ENCODE measurements around the gene CDK5RAP1. TPM values are rescaled to one million over a fixed set of nuclear protein-coding genes. Genes with fewer than 3 reads are reported as not detected.

The CDK5RAP1 gene
- polyA plus RNA-seq, 1 donor (not counting 4 experiments of a cell fraction or from before 2014, with no cell fraction given): 34.0 TPM

DNA sequence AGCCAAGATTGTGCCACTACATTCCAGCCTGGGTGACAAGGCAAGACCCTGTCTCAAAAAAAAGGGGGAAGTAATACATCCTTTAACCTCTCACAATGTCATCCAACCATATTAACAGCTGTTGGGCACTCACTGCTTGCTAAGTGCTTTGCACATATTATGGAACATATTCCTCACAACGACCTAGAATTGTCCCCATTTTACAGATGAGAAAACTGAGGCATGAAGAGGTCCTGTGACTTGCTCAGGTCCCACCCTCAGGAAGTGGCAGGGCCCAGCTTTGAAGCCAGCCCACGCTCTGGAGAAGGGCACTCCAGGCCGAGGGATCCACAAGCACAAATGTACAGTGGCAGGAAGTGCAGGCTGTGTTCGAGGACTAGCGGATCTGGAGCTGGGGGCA is 85.0 kb downstream of the CDK5RAP1 start:
- Histone ChIP-seq H3K27me3 (ENCODE audit: control insufficient read depth, extremely low read depth, insufficient read depth, low read length) (peaks cover 4% of the 10 kb centered on the region), H3K9ac (ENCODE audit: control insufficient read depth, extremely low read depth, insufficient read depth, low read length) (no peak overlapping the region), H2AFZ (ENCODE audit: control insufficient read depth, low read length) (no peak overlapping the region), H3K36me3 (ENCODE audit: control insufficient read depth in 2 of 2, extremely low read depth in 1 of 2, insufficient read depth in 2 of 2, low read length in 2 of 2) (no peaks in the 10 kb centered on the region), H3K4me3 (ENCODE audit: control insufficient read depth in 2 of 3, extremely low read depth in 1 of 3, insufficient read depth in 2 of 3, low read depth in 1 of 3, low read length in 3 of 3) (no peak overlapping the region), H3K9me1 (ENCODE audit: control insufficient read depth, extremely low read depth, insufficient read depth, low read length) (no peaks in the 10 kb centered on the region), H3K79me2 (ENCODE audit: control insufficient read depth, insufficient read depth, low read length) (no peaks in the 10 kb centered on the region), H3K27ac (ENCODE audit: control insufficient read depth, insufficient read depth, low read length) (no peak overlapping the region), H3K4me1 (ENCODE audit: control insufficient read depth, extremely low read depth, insufficient read depth, low read length) (no peaks in the 10 kb centered on the region), H3K9me3 (ENCODE audit: control insufficient read depth, low read depth, low read length) (no peaks in the 10 kb centered on the region), H3K4me2 (ENCODE audit: control insufficient read depth, extremely low read depth, insufficient read depth, low read depth, low read length) (no peak overlapping the region), H4K20me1 (ENCODE audit: control insufficient read depth, extremely low read depth, insufficient read depth, low read length) (no peaks in the 10 kb centered on the region)
- FAIRE-seq (no peak), DNase-seq (ENCODE audit: low read depth, low spot score) (no peak)
- dilution Hi-C loops (cut with MboI; ENCODE audit: extremely low pct_ligation_motif_present, low sequenced_read_pairs): no loop called here
- no peak for TF ChIP-seq EZH2 (IDR thresholded peaks at IDR 0.05; ENCODE audit: low read length)
- TF ChIP-seq, protein P1, sequence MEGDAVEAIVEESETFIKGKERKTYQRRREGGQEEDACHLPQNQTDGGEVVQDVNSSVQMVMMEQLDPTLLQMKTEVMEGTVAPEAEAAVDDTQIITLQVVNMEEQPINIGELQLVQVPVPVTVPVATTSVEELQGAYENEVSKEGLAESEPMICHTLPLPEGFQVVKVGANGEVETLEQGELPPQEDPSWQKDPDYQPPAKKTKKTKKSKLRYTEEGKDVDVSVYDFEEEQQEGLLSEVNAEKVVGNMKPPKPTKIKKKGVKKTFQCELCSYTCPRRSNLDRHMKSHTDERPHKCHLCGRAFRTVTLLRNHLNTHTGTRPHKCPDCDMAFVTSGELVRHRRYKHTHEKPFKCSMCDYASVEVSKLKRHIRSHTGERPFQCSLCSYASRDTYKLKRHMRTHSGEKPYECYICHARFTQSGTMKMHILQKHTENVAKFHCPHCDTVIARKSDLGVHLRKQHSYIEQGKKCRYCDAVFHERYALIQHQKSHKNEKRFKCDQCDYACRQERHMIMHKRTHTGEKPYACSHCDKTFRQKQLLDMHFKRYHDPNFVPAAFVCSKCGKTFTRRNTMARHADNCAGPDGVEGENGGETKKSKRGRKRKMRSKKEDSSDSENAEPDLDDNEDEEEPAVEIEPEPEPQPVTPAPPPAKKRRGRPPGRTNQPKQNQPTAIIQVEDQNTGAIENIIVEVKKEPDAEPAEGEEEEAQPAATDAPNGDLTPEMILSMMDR (optimal IDR thresholded peaks at IDR 0.05 in 1 of 3, IDR thresholded peaks at IDR 0.05 in 1 of 3, conservative IDR thresholded peaks at IDR 0.05 in 1 of 3; ENCODE audit: extremely low read depth in 1 of 3, insufficient read depth in 2 of 3, low read length in 3 of 3): no peak

DNA sequence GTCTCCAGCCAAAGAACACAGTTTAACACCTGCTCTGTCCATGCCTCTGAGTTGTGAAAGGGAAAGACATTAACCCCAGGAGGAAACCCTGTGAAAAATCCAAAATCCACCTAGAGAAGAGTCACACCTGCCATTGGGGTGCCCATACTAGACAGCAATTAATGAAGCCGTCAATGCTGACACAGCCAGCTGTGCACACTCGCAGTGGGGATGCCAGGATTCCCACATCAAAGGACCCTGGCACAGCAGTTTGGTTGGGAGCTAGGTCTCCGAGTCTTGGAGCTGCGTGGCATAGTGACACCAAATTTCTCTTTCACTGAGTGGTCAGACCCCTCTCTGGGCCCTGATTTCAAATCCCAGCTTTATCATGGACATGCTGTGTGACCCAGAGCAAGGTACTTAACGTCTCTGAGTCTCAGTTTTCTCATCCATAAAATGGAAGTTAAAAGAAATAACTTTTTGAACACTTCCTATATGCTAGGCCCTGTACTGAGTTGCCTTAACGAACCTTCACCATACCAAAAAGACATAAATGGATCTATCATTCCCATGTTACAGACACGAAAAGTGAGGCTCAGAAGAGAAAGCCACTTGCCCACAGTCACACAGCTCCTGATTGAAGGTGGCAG is 87.5 kb downstream of the CDK5RAP1 start:
- no peak overlapping the region for H3K9ac ChIP-seq (ENCODE audit: control insufficient read depth, extremely low read depth, insufficient read depth, low read length)
- H3K27ac ChIP-seq (ENCODE audit: control insufficient read depth, insufficient read depth, low read length): no peak overlapping the region
- no peaks in the 10 kb centered on the region for H3K4me1 ChIP-seq (ENCODE audit: control insufficient read depth, extremely low read depth, insufficient read depth, low read length)
- H3K4me2 ChIP-seq (ENCODE audit: control insufficient read depth, extremely low read depth, insufficient read depth, low read depth, low read length): no peak overlapping the region
- no peak overlapping the region for H3K4me3 ChIP-seq (ENCODE audit: control insufficient read depth in 2 of 3, extremely low read depth in 1 of 3, insufficient read depth in 2 of 3, low read depth in 1 of 3, low read length in 3 of 3)
- DNase-seq (ENCODE audit: low read depth, low spot score) (no peak), FAIRE-seq (no peak)
- H3K27me3 ChIP-seq (ENCODE audit: control insufficient read depth, extremely low read depth, insufficient read depth, low read length): peaks cover 4% of the 10 kb centered on the region
- H4K20me1 ChIP-seq (ENCODE audit: control insufficient read depth, extremely low read depth, insufficient read depth, low read length): no peaks in the 10 kb centered on the region
- dilution Hi-C loops (cut with MboI; ENCODE audit: extremely low pct_ligation_motif_present, low sequenced_read_pairs): no loop called here
- H2AFZ ChIP-seq (ENCODE audit: control insufficient read depth, low read length): no peak overlapping the region
- no peaks in the 10 kb centered on the region for H3K36me3 ChIP-seq (ENCODE audit: control insufficient read depth in 2 of 2, extremely low read depth in 1 of 2, insufficient read depth in 2 of 2, low read length in 2 of 2)
- no peaks in the 10 kb centered on the region for H3K9me3 ChIP-seq (ENCODE audit: control insufficient read depth, low read depth, low read length)
- H3K79me2 ChIP-seq (ENCODE audit: control insufficient read depth, insufficient read depth, low read length): no peaks in the 10 kb centered on the region
- no peak for TF ChIP-seq EZH2 (IDR thresholded peaks at IDR 0.05; ENCODE audit: low read length)
- TF ChIP-seq, protein P1 (optimal IDR thresholded peaks at IDR 0.05 in 1 of 3, IDR thresholded peaks at IDR 0.05 in 1 of 3, conservative IDR thresholded peaks at IDR 0.05 in 1 of 3; ENCODE audit: extremely low read depth in 1 of 3, insufficient read depth in 2 of 3, low read length in 3 of 3): no peak
- H3K9me1 ChIP-seq (ENCODE audit: control insufficient read depth, extremely low read depth, insufficient read depth, low read length): no peaks in the 10 kb centered on the region
